ENCODE data around the gene STK32C.

DNA sequence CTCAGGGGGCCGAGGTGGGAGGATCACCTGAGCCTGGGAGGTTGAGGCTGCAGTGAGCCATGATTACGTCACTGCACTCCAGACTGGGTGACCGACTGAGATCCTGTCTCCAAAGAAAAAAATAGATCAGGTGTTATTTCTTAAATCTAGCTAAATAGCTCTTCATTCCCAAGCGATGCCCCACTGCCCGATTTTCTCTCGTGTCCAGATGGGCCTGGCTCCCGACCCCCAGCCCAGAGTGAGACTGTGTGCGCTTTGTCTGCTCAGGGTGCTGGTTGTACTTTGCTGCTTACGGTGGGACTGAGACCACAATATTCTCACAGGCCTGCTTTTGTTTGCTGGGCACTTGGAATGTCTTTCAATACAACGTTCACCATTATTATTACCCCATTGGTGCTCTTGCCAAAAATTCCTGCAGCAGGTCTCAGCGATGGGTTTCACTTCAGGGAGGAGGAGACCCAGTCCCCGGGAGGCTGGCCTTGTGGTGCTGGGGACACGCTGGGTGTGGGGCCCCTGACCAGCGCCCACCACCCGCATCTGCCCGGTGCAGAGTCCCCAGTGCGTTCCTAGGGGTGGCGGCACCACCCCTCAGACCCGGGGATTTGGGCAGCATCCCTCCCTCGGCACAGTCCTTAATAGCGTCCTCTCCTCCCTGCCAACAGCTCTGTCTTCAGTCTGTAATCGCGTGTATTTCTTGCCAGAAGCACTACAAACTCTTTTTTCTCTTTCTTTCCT is 141.4 kb downstream of the STK32C start:
- TF ChIP-seq, protein P1, sequence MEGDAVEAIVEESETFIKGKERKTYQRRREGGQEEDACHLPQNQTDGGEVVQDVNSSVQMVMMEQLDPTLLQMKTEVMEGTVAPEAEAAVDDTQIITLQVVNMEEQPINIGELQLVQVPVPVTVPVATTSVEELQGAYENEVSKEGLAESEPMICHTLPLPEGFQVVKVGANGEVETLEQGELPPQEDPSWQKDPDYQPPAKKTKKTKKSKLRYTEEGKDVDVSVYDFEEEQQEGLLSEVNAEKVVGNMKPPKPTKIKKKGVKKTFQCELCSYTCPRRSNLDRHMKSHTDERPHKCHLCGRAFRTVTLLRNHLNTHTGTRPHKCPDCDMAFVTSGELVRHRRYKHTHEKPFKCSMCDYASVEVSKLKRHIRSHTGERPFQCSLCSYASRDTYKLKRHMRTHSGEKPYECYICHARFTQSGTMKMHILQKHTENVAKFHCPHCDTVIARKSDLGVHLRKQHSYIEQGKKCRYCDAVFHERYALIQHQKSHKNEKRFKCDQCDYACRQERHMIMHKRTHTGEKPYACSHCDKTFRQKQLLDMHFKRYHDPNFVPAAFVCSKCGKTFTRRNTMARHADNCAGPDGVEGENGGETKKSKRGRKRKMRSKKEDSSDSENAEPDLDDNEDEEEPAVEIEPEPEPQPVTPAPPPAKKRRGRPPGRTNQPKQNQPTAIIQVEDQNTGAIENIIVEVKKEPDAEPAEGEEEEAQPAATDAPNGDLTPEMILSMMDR (IDR thresholded peaks at IDR 0.05) = no peak
- no peak for TF ChIP-seq POLR2A (IDR thresholded peaks at IDR 0.05)
